HG02571 (cell line): ENCODE data around the gene DCDC2B.
A peak's percentile ranks its signal among the peaks of the same experiment; 100 is the strongest.

ENCODE experiments used
- ATAC-seq: cut with Tn5 transposase; IDR thresholded peaks from one replicate; pipeline ENCODE4 v1.9.1; 2021; ENCODE audit warnings: mild to moderate bottlenecking, moderate library complexity; ENCODE audit not compliant: unreplicated experiment

Gene DCDC2B

GRCh38 chr1:32221980-32222755 lies 13.3 kb downstream of the DCDC2B start, which contains the start of the genes EIF3I and TMEM234:
TSS of gene EIF3I (plus strand) at chr1:32222407. CDS start at chr1:32222442, 35 bp downstream.
TSS of gene TMEM234 (minus strand) at chr1:32222353. CDS start at chr1:32222322, 31 bp downstream.
- ATAC-seq: peak; percentile 86

- ATAC-seq: no peak
These were observed 14.8 kb downstream of the DCDC2B start for GRCh38 chr1:32223683-32224082.

GRCh38 chr1:32224285-32224684 lies 15.4 kb downstream of the DCDC2B start:
- no peak for ATAC-seq

- no peak for ATAC-seq
These were observed 19.9 kb downstream of the DCDC2B start for GRCh38 chr1:32228771-32229170.

- no peak for ATAC-seq
These were observed 23.0 kb downstream of the DCDC2B start for GRCh38 chr1:32231843-32232432.

- no peak for ATAC-seq
These were observed 23.8 kb downstream of the DCDC2B start for GRCh38 chr1:32232558-32233304.

GRCh38 chr1:32234792-32235191 lies 25.9 kb downstream of the DCDC2B start:
- ATAC-seq: no peak

GRCh38 chr1:32239337-32239736 lies 30.4 kb downstream of the DCDC2B start:
- no peak for ATAC-seq

- ATAC-seq: no peak
These were observed 30.9 kb downstream of the DCDC2B start for GRCh38 chr1:32239790-32240139.

- no peak for ATAC-seq
These were observed 31.5 kb downstream of the DCDC2B start for GRCh38 chr1:32240140-32240951.

GRCh38 chr1:32241001-32241763 lies 32.3 kb downstream of the DCDC2B start:
- no peak for ATAC-seq

- no peak for ATAC-seq
These were observed 33.5 kb downstream of the DCDC2B start for GRCh38 chr1:32242341-32242851.

- no peak for ATAC-seq
These were observed 38.0 kb downstream of the DCDC2B start, which contains the start of gene FAM167B for GRCh38 chr1:32246888-32247273. TSS of gene FAM167B (plus strand) at chr1:32247222. CDS start at chr1:32247422, 200 bp downstream.

GRCh38 chr1:32247452-32247851 lies 38.6 kb downstream of the DCDC2B start:
- no peak for ATAC-seq

GRCh38 chr1:32247983-32248889 lies 39.3 kb downstream of the DCDC2B start:
- ATAC-seq: peak; percentile 38

GRCh38 chr1:32249831-32250525 lies 41.1 kb downstream of the DCDC2B start:
- peak; percentile 49 for ATAC-seq

GRCh38 chr1:32250893-32251716 lies 42.2 kb downstream of the DCDC2B start, which contains the start of gene LCK:
TSS of gene LCK (plus strand) at chr1:32251265. CDS start at chr1:32274330, 23,065 bp downstream.
- no peak for ATAC-seq
